ENCODE results near the gene HTT.

GRCh38 chr4:3177905-3178304 lies 103.4 kb downstream of the HTT start:
- TF ChIP-seq, protein P1, sequence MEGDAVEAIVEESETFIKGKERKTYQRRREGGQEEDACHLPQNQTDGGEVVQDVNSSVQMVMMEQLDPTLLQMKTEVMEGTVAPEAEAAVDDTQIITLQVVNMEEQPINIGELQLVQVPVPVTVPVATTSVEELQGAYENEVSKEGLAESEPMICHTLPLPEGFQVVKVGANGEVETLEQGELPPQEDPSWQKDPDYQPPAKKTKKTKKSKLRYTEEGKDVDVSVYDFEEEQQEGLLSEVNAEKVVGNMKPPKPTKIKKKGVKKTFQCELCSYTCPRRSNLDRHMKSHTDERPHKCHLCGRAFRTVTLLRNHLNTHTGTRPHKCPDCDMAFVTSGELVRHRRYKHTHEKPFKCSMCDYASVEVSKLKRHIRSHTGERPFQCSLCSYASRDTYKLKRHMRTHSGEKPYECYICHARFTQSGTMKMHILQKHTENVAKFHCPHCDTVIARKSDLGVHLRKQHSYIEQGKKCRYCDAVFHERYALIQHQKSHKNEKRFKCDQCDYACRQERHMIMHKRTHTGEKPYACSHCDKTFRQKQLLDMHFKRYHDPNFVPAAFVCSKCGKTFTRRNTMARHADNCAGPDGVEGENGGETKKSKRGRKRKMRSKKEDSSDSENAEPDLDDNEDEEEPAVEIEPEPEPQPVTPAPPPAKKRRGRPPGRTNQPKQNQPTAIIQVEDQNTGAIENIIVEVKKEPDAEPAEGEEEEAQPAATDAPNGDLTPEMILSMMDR (IDR thresholded peaks at IDR 0.05) = no peak
- no peak for TF ChIP-seq POLR2A (IDR thresholded peaks at IDR 0.05)
